NB4 (cell line): ENCODE results near the gene VCAM1.

Experiments
- MAX ChIP-seq: IDR thresholded peaks from 2 replicates; pipeline ENCODE4 v1.6.1; 2011; ENCODE audit warnings: low read depth, low read length
- POLR2A ChIP-seq: IDR thresholded peaks from 2 replicates; pipeline ENCODE4 v1.6.1; 2011; ENCODE audit warnings: mild to moderate bottlenecking; ENCODE audit not compliant: insufficient read length; ENCODE audit errors: extremely low read depth
- TF ChIP-seq, protein P1 (sequence below): IDR thresholded peaks from one replicate; pipeline ENCODE4 v1.5.1; 2012; ENCODE audit warnings: low read depth, low read length

DNA sequence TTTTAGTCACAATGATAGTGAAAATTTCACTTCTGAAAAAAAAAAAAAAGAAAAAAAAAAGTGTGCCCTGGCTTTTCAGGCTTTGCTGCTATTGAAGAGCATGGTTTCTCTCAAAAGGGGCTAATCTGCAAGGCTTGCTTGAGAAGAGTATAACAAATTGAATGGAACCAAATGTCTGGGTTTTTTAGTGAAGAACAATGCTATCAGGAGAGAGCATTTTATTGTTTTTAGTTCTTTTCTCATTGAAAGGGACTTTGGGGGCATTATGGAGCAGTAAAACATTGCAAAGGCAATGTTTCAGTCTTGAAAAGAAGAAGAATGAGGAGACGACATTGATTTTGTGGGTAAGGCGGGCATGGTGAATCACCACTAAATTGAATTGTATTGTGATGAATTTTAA, 28.2 kb downstream of the VCAM1 start:
- TF ChIP-seq, protein P1, sequence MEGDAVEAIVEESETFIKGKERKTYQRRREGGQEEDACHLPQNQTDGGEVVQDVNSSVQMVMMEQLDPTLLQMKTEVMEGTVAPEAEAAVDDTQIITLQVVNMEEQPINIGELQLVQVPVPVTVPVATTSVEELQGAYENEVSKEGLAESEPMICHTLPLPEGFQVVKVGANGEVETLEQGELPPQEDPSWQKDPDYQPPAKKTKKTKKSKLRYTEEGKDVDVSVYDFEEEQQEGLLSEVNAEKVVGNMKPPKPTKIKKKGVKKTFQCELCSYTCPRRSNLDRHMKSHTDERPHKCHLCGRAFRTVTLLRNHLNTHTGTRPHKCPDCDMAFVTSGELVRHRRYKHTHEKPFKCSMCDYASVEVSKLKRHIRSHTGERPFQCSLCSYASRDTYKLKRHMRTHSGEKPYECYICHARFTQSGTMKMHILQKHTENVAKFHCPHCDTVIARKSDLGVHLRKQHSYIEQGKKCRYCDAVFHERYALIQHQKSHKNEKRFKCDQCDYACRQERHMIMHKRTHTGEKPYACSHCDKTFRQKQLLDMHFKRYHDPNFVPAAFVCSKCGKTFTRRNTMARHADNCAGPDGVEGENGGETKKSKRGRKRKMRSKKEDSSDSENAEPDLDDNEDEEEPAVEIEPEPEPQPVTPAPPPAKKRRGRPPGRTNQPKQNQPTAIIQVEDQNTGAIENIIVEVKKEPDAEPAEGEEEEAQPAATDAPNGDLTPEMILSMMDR: no peak
- TF ChIP-seq POLR2A (no peak), MAX (no peak)
